ENCODE measurements around the gene SPINK9. TPM values are rescaled to one million over a fixed set of nuclear protein-coding genes. Genes with fewer than 3 reads are reported as not detected.

Gene SPINK9
- total RNA-seq, 1 experiment from 2014 or later: not detected

DNA sequence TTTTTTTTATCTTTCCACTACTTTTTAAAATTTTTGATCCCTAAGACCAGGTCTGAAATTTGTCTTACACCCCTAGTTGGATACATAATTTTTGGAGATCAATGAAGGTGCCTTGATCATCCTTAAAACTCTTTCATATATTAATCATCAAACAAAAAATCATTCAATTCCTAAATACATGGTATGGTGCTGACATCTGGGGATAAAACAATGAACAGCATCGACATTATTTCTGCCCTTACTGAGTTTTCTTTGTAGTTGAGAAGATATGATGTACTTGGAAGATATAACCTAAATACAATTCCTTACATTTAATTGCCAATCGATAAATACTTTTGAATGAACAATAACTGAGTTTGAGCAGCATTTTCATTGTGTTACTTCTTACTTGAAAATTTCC lies 18.3 kb downstream of the SPINK9 start (continued):
- TF ChIP-seq, protein P1, sequence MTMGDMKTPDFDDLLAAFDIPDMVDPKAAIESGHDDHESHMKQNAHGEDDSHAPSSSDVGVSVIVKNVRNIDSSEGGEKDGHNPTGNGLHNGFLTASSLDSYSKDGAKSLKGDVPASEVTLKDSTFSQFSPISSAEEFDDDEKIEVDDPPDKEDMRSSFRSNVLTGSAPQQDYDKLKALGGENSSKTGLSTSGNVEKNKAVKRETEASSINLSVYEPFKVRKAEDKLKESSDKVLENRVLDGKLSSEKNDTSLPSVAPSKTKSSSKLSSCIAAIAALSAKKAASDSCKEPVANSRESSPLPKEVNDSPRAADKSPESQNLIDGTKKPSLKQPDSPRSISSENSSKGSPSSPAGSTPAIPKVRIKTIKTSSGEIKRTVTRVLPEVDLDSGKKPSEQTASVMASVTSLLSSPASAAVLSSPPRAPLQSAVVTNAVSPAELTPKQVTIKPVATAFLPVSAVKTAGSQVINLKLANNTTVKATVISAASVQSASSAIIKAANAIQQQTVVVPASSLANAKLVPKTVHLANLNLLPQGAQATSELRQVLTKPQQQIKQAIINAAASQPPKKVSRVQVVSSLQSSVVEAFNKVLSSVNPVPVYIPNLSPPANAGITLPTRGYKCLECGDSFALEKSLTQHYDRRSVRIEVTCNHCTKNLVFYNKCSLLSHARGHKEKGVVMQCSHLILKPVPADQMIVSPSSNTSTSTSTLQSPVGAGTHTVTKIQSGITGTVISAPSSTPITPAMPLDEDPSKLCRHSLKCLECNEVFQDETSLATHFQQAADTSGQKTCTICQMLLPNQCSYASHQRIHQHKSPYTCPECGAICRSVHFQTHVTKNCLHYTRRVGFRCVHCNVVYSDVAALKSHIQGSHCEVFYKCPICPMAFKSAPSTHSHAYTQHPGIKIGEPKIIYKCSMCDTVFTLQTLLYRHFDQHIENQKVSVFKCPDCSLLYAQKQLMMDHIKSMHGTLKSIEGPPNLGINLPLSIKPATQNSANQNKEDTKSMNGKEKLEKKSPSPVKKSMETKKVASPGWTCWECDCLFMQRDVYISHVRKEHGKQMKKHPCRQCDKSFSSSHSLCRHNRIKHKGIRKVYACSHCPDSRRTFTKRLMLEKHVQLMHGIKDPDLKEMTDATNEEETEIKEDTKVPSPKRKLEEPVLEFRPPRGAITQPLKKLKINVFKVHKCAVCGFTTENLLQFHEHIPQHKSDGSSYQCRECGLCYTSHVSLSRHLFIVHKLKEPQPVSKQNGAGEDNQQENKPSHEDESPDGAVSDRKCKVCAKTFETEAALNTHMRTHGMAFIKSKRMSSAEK (CRISPR knock-in tag; IDR thresholded peaks at IDR 0.05; ENCODE audit: borderline replicate concordance): no peak
- no peak for TF ChIP-seq NR3C1 (CRISPR knock-in tag; conservative IDR thresholded peaks at IDR 0.05; ENCODE audit: low read depth)
- no peak for TF ChIP-seq FOXK1 (CRISPR knock-in tag; IDR thresholded peaks at IDR 0.05)

DNA sequence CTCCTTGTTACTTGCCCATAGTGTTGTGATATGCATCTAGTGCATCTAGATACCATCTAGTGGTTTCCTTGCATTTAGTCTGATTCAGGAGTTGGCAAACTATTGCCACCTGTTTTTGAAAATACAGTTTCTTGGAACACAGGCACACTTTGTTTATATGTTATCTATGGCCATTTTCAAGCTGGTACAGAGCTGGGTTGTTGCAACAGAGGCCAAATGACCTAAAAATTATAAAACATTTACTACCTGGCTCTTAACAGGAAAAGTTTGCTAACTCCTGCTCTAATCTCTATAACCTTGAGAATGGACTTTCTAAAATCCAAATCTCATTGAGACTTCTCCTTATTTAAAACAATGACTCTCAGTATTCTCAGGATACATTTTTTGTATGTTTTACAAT lies 29.0 kb downstream of the SPINK9 start:
- Mint-ChIP-seq H3K9me3 (peaks cover 13% of the 10 kb centered on the region), H3K36me3 (0 out of 2 replicates have a peak, but pooled peaks cover 3% of the 10 kb centered on the region), H3K4me3 (no peak overlapping the region), H3K27ac (no peak overlapping the region), H3K4me1 (no peaks in the 10 kb centered on the region), H3K27me3 (ENCODE audit: low read depth) (peaks cover 5% of the 10 kb centered on the region)
- CTCF ChIA-PET: interaction anchor here (1.1 kb wide), 1 partner anchor 11 kb away, joined by 5 read pairs; no protein-coding TSS in a partner anchor
- TF ChIP-seq TCF7 (CRISPR knock-in tag; IDR thresholded peaks at IDR 0.05; ENCODE audit: low read depth) (no peak), FOXK1 (CRISPR knock-in tag; IDR thresholded peaks at IDR 0.05) (no peak), FOXP4 (CRISPR knock-in tag; IDR thresholded peaks at IDR 0.05) (no peak), RELA (CRISPR knock-in tag; IDR thresholded peaks at IDR 0.05; ENCODE audit: borderline replicate concordance) (no peak), ZNF138 (CRISPR knock-in tag; conservative IDR thresholded peaks at IDR 0.05) (no peak), CTCF (IDR thresholded peaks at IDR 0.05) (no peak)
- TF ChIP-seq, protein P2, sequence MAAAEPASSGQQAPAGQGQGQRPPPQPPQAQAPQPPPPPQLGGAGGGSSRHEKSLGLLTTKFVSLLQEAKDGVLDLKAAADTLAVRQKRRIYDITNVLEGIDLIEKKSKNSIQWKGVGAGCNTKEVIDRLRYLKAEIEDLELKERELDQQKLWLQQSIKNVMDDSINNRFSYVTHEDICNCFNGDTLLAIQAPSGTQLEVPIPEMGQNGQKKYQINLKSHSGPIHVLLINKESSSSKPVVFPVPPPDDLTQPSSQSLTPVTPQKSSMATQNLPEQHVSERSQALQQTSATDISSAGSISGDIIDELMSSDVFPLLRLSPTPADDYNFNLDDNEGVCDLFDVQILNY (CRISPR knock-in tag; IDR thresholded peaks at IDR 0.05): no peak
- TF ChIP-seq, protein P3, sequence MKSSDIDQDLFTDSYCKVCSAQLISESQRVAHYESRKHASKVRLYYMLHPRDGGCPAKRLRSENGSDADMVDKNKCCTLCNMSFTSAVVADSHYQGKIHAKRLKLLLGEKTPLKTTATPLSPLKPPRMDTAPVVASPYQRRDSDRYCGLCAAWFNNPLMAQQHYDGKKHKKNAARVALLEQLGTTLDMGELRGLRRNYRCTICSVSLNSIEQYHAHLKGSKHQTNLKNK (CRISPR knock-in tag; IDR thresholded peaks at IDR 0.05): no peak
- TF ChIP-seq, protein P4, sequence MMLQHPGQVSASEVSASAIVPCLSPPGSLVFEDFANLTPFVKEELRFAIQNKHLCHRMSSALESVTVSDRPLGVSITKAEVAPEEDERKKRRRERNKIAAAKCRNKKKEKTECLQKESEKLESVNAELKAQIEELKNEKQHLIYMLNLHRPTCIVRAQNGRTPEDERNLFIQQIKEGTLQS (CRISPR knock-in tag; conservative IDR thresholded peaks at IDR 0.05): no peak
- DNase-seq (ENCODE audit: low spot score): no peak
- POLR2A ChIA-PET: no interaction called here
- no peak for ATAC-seq

DNA sequence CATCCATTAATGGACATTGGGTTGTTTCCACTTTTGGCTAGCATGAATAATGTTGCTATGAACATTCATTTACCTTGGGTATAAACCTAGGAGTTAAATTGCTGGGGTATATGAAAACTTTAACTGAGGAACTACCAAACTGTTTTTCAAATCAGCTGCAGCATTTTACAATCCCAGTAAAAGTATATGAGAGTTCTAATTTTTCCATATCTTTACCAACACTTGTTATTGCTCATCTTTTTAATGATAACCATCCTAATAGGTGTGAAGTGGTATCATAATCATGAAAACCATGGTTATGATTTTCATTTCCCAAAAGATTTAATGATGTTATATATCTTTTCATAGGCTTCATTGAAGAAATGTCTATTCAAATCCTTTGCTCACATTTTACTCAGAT lies 32.9 kb downstream of the SPINK9 start:
- ATAC-seq (no peak), DNase-seq (ENCODE audit: low spot score) (no peak)
- 0 out of 2 replicates have a peak, but pooled peaks cover 3% of the 10 kb centered on the region for H3K36me3 Mint-ChIP-seq
- H3K4me1 Mint-ChIP-seq: no peaks in the 10 kb centered on the region
- no peak overlapping the region for H3K27ac Mint-ChIP-seq
- H3K4me3 Mint-ChIP-seq: no peak overlapping the region
- peaks cover 5% of the 10 kb centered on the region; the same call in 1 of the 2 replicates for H3K27me3 Mint-ChIP-seq (ENCODE audit: low read depth)
- POLR2A ChIA-PET: no interaction called here
- CTCF ChIA-PET: no interaction called here
- peaks cover 13% of the 10 kb centered on the region for H3K9me3 Mint-ChIP-seq
- TF ChIP-seq ZNF263 (CRISPR knock-in tag; IDR thresholded peaks at IDR 0.05; ENCODE audit: low read depth) (no peak), NFE2L1 (CRISPR knock-in tag; IDR thresholded peaks at IDR 0.05) (no peak), ATF1 (CRISPR knock-in tag; IDR thresholded peaks at IDR 0.05) (no peak), GRHL2 (CRISPR knock-in tag; IDR thresholded peaks at IDR 0.05; ENCODE audit: insufficient replicate concordance, severe bottlenecking) (no peak), IRF2 (CRISPR knock-in tag; IDR thresholded peaks at IDR 0.05; ENCODE audit: borderline replicate concordance, low read depth) (no peak), PRRX2 (CRISPR knock-in tag; IDR thresholded peaks at IDR 0.05) (no peak)
- TF ChIP-seq, protein P1 (CRISPR knock-in tag; IDR thresholded peaks at IDR 0.05; ENCODE audit: borderline replicate concordance): no peak
- TF ChIP-seq, protein P3 (CRISPR knock-in tag; IDR thresholded peaks at IDR 0.05): no peak
